ENCODE data around the gene SLC6A6. TPM values are rescaled to one million over a fixed set of nuclear protein-coding genes. Genes with fewer than 3 reads are reported as not detected.
"Not testable (repeated sequence)": the region's sequence is repeated elsewhere in the genome, so short reads cannot be mapped to it uniquely, and the experiment has no call there.

Gene SLC6A6
- total RNA-seq, 2 experiments from 2014 or later, result 44.2 to 46.4 TPM

GRCh38 chr3:14430053-14430452, 27.6 kb downstream of the SLC6A6 start:
- CTCF ChIA-PET, result no interaction called here
- POLR2A ChIA-PET, result interaction anchor here (4.7 kb wide), 1 partner anchor 27 kb away, joined by 42 read pairs; the partner anchor contains the start of gene SLC6A6

GRCh38 chr3:14430706-14431451, 28.5 kb downstream of the SLC6A6 start:
- CTCF ChIA-PET, result interaction anchor here (2.7 kb wide), 1 partner anchor 28 kb away, joined by 10 read pairs; the partner anchor contains the start of gene SLC6A6
- POLR2A ChIA-PET, result interaction anchor here (0.6 to 4.7 kb wide), 3 partner anchors 28 to 61 kb away, joined by 3 to 42 read pairs (median 3); partner anchors contain the start of gene SLC6A6

- CTCF ChIA-PET, result interaction anchor here (1.2 to 2.7 kb wide), 4 partner anchors 11 to 53 kb away, joined by 3 to 10 read pairs (median 4); partner anchors contain the start of gene SLC6A6
These were observed 29.1 kb downstream of the SLC6A6 start for GRCh38 chr3:14431452-14431916.

GRCh38 chr3:14431917-14432834, 29.8 kb downstream of the SLC6A6 start:
- POLR2A ChIA-PET, result interaction anchor here (0.6 to 4.7 kb wide), 3 partner anchors 8 to 75 kb away, joined by 3 to 42 read pairs (median 3); partner anchors contain the start of gene SLC6A6
- CTCF ChIA-PET, result interaction anchor here (1.2 to 2.7 kb wide), 4 partner anchors 12 to 54 kb away, joined by 3 to 10 read pairs (median 4); partner anchors contain the start of gene SLC6A6

More at GRCh38 chr3:14431452-14431916, 29.1 kb downstream of the SLC6A6 start:
- POLR2A ChIA-PET, result interaction anchor here (0.6 to 4.7 kb wide), 3 partner anchors 28 to 75 kb away, joined by 3 to 42 read pairs (median 3); partner anchors contain the start of gene SLC6A6

- ChIA-PET CTCF (interaction anchor here (2.7 kb wide), 1 partner anchor 30 kb away, joined by 10 read pairs; the partner anchor contains the start of gene SLC6A6), POLR2A (interaction anchor here (0.6 to 4.7 kb wide), 5 partner anchors 9 to 1013 kb away, joined by 3 to 42 read pairs (median 5); partner anchors contain the start of genes NUP210 and SLC6A6)
These were observed 30.7 kb downstream of the SLC6A6 start for GRCh38 chr3:14433106-14433505.

GRCh38 chr3:14434126-14434497, 31.7 kb downstream of the SLC6A6 start:
- CTCF ChIA-PET, result no interaction called here
- POLR2A ChIA-PET, result no interaction called here

- ChIA-PET CTCF (no interaction called here), POLR2A (no interaction called here)
These were observed 32.2 kb downstream of the SLC6A6 start for GRCh38 chr3:14434498-14435151.

GRCh38 chr3:14435175-14436014, 33.0 kb downstream of the SLC6A6 start:
- POLR2A ChIA-PET, result no interaction called here
- CTCF ChIA-PET, result interaction anchor here (2.0 kb wide), 1 partner anchor 33 kb away, joined by 6 read pairs; the partner anchor contains the start of gene SLC6A6

- POLR2A ChIA-PET, result no interaction called here
- CTCF ChIA-PET, result interaction anchor here (2.0 kb wide), 1 partner anchor 34 kb away, joined by 6 read pairs; the partner anchor contains the start of gene SLC6A6
These were observed 34.5 kb downstream of the SLC6A6 start for GRCh38 chr3:14436954-14437281.

- POLR2A ChIA-PET, result interaction anchor here (0.7 kb wide), 1 partner anchor 1478 kb away, joined by 3 read pairs; no protein-coding TSS in a partner anchor
- CTCF ChIA-PET, result not testable (repeated sequence)
These were observed 35.3 kb downstream of the SLC6A6 start for GRCh38 chr3:14437705-14438104.

GRCh38 chr3:14438262-14438661, 35.9 kb downstream of the SLC6A6 start:
- CTCF ChIA-PET, result no interaction called here
- POLR2A ChIA-PET, result interaction anchor here (0.7 kb wide), 1 partner anchor 1478 kb away, joined by 3 read pairs; no protein-coding TSS in a partner anchor

- POLR2A ChIA-PET, result interaction anchor here (0.6 kb wide), 1 partner anchor 14 kb away, joined by 9 read pairs; no protein-coding TSS in a partner anchor
- CTCF ChIA-PET, result interaction anchor here (0.7 kb wide), 1 partner anchor 11 kb away, joined by 3 read pairs; no protein-coding TSS in a partner anchor
These were observed 36.5 kb downstream of the SLC6A6 start for GRCh38 chr3:14438929-14439328.

GRCh38 chr3:14439501-14440167, 37.2 kb downstream of the SLC6A6 start:
- POLR2A ChIA-PET, result interaction anchor here (0.6 kb wide), 2 partner anchors 15 kb away, joined by 3 to 9 read pairs; no protein-coding TSS in a partner anchor
- CTCF ChIA-PET, result interaction anchor here (0.7 kb wide), 1 partner anchor 11 kb away, joined by 3 read pairs; no protein-coding TSS in a partner anchor

GRCh38 chr3:14440168-14440518, 37.7 kb downstream of the SLC6A6 start:
- ChIA-PET CTCF (no interaction called here), POLR2A (interaction anchor here (0.6 kb wide), 1 partner anchor 16 kb away, joined by 3 read pairs; no protein-coding TSS in a partner anchor)

GRCh38 chr3:14440531-14441239, 38.3 kb downstream of the SLC6A6 start:
- ChIA-PET POLR2A (no interaction called here), CTCF (interaction anchor here (1.2 kb wide), 1 partner anchor 27 kb away, joined by 3 read pairs; no protein-coding TSS in a partner anchor)

GRCh38 chr3:14441240-14441919, 39.0 kb downstream of the SLC6A6 start:
- POLR2A ChIA-PET, result no interaction called here

More at GRCh38 chr3:14441240-14441919, 39.0 kb downstream of the SLC6A6 start:
- CTCF ChIA-PET, result interaction anchor here (1.2 kb wide), 1 partner anchor 27 kb away, joined by 3 read pairs; no protein-coding TSS in a partner anchor
